Gastroesophageal sphincter (tissue), 4 donors: ENCODE results near the gene TNFAIP8L1. TPM values are rescaled to one million over a fixed set of nuclear protein-coding genes. Genes with fewer than 3 reads are reported as not detected.

ENCODE experiments used
- ATAC-seq: fragments of 150-250 bp; one replicate; pipeline ENCODE4 v1.9.1; 2016; ENCODE audit warnings: mild to moderate bottlenecking, moderate library complexity
- H3K27ac ChIP-seq, 4 donors: fragments of 200-600 bp; sonication (generic) in 3 of 4; 1 replicate in 3 of 4; 2 replicates in 1 of 4; pipeline ENCODE4 v1.5.1; 2016 to 2019
- H3K27me3 ChIP-seq: fragments of 200-600 bp; sonication (generic); one replicate; pipeline ENCODE4 v1.5.1; 2019
- H3K36me3 ChIP-seq, 2 donors: fragments of 200-600 bp; sonication (generic); one replicate each; pipeline ENCODE4 v1.5.1; 2019; ENCODE audit warnings: control low read depth in 1 of 2
- H3K4me1 ChIP-seq, 3 donors: fragments of 200-600 bp; sonication (generic); 1 replicate in 2 of 3; 2 replicates in 1 of 3; pipeline ENCODE4 v1.5.1; 2016 to 2019; ENCODE audit warnings: control low read depth in 2 of 3
- H3K4me3 ChIP-seq, 2 donors: fragments of 200-600 bp; sonication (generic); one replicate each; pipeline ENCODE4 v1.5.1; 2019; ENCODE audit warnings: mild to moderate bottlenecking in 1 of 2, moderate library complexity in 1 of 2
- H3K9me3 ChIP-seq, 3 donors: fragments of 200-600 bp; sonication (generic); one replicate each; pipeline ENCODE4 v1.5.1; 2017 to 2019; ENCODE audit warnings: control low read depth in 2 of 3
- EP300 ChIP-seq: sonication (generic); formaldehyde crosslinking; IDR thresholded peaks from one replicate; pipeline ENCODE4 v1.6.1; 2017; ENCODE audit warnings: antibody characterized with exemption, mild to moderate bottlenecking
- POLR2A ChIP-seq, 2 donors: fragments of 450-650 bp; IDR thresholded peaks; one replicate each; pipeline ENCODE4 v1.6.1; 2017; ENCODE audit warnings: antibody characterized with exemption in 2 of 2, mild to moderate bottlenecking in 2 of 2, moderate library complexity in 1 of 2
- POLR2AphosphoS5 ChIP-seq: sonication (generic); formaldehyde crosslinking; IDR thresholded peaks from one replicate; pipeline ENCODE4 v1.6.1; 2017; ENCODE audit warnings: antibody characterized with exemption
- WGBS, 2 donors: methylation state at CpG; one replicate each; pipeline ENCODE4 v1.1.5; 2018; ENCODE audit warnings: low coverage in 1 of 2; 5-methylcytosine and 5-hydroxymethylcytosine counted together
- total RNA-seq, 4 donors: library from RNA; depleted of rRNA; stranded (reverse); fragments of >200 nt; gene quantifications; one replicate each; pipeline ENCODE4 v1.1.0, GENCODE V29; 2016
- TF ChIP-seq, protein P1 (sequence below), 4 experiments: fragments of 200-600 bp in 2 of 4; fragments of 450-650 bp in 2 of 4; sonication (generic) in 1 of 4; IDR thresholded peaks; one replicate each; pipeline ENCODE4 v1.5.1; 2017 to 2019; ENCODE audit warnings: antibody characterized with exemption in 4 of 4, mild to moderate bottlenecking in 2 of 4, moderate library complexity in 2 of 4

The TNFAIP8L1 gene
- total RNA-seq, 4 donors from 2014 or later, result 5.8 to 16.4 (median 7.0) TPM

DNA sequence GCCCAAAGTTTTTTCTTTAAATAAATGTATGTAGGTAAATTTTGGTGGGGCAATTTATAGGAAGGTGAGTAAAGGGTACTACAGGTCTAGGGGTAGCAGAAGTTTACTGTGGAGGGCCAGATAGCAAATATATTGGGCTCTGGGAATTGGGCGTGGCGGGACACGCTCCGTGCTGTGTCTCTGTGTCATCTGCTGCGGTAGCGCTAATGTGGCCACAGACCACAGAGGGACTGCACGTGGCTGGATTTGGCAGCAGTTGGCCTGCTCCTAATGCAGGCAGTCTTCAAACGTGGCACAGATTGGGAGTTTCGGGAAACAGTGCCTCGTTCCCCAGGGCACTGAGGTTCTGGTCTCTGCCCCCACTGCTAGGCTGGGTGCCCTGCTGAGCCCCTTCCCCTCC lies 47.4 kb downstream of the TNFAIP8L1 start:
- Histone ChIP-seq H3K27me3 (no peaks in the 10 kb centered on the region), H3K4me3 (no peak overlapping the region), H3K4me1 (no peaks in the 10 kb centered on the region), H3K27ac (no peak overlapping the region), H3K9me3 (no peaks in the 10 kb centered on the region), H3K36me3 (peaks cover 0 to 99% of the 10 kb centered on the region in 2 donors)
- no peak for TF ChIP-seq POLR2AphosphoS5
- TF ChIP-seq, protein P1, sequence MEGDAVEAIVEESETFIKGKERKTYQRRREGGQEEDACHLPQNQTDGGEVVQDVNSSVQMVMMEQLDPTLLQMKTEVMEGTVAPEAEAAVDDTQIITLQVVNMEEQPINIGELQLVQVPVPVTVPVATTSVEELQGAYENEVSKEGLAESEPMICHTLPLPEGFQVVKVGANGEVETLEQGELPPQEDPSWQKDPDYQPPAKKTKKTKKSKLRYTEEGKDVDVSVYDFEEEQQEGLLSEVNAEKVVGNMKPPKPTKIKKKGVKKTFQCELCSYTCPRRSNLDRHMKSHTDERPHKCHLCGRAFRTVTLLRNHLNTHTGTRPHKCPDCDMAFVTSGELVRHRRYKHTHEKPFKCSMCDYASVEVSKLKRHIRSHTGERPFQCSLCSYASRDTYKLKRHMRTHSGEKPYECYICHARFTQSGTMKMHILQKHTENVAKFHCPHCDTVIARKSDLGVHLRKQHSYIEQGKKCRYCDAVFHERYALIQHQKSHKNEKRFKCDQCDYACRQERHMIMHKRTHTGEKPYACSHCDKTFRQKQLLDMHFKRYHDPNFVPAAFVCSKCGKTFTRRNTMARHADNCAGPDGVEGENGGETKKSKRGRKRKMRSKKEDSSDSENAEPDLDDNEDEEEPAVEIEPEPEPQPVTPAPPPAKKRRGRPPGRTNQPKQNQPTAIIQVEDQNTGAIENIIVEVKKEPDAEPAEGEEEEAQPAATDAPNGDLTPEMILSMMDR (IDR thresholded peaks at IDR 0.05), result no peak
- no peak for TF ChIP-seq POLR2A (IDR thresholded peaks at IDR 0.05)
- no peak for TF ChIP-seq EP300
- 90 to 97% methylated on average over 2 to 7 of the region's 10 CpGs for WGBS, 2 donors
- ATAC-seq, result no peak

DNA sequence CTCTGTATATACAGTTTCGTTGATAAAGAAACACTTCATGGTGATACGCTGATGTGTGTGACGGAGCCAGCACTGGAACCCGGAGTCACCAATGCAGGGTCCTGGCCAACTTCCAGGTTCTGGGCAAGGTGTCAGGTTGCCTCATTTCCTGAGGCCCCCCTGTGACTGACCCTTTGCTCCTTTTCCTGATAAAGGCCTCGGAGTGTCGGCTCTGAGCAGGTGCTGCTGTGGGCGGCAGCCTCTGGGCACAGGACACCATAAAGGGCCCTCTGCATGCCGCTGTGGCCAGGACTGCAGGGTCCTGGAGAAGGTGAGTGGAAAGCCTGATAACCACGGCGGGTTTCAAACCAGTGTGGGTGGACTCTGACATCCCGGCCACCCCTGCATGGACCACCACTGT lies 48.1 kb downstream of the TNFAIP8L1 start:
- no peak overlapping the region for H3K4me3 ChIP-seq
- WGBS, 2 donors, result 40 to 60% methylated on average over 1 of the region's 11 CpGs
- no peak overlapping the region for H3K27ac ChIP-seq
- peaks cover 0 to 99% of the 10 kb centered on the region in 2 donors for H3K36me3 ChIP-seq
- H3K4me1 ChIP-seq, result no peaks in the 10 kb centered on the region
- no peak for ATAC-seq
- TF ChIP-seq POLR2AphosphoS5, result no peak
- TF ChIP-seq, protein P1 (IDR thresholded peaks at IDR 0.05), result no peak
- TF ChIP-seq POLR2A (IDR thresholded peaks at IDR 0.05), result no peak
- no peak for TF ChIP-seq EP300
- H3K27me3 ChIP-seq, result no peaks in the 10 kb centered on the region
- H3K9me3 ChIP-seq, result no peaks in the 10 kb centered on the region

DNA sequence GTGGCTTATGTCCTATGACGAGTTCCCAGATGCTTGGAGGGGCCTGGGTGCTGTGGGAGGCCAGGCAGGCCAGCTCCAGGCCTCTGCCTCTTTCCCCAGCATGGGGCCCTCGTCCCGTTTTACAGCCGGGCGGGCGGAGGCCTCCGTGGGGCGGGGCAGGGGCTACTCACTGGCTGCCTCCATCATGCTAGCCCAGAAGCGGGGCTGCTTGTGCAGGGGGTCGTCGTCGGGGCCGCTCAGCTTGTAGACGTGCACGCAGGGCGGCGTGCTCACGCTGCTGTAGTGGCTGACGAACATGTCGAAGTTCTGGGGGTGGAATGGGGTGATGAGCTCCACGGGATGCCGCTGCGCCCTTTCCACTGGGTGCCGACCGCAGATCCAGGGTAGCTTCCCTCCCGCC lies 49.3 kb downstream of the TNFAIP8L1 start:
- H3K9me3 ChIP-seq, result no peaks in the 10 kb centered on the region
- peaks cover 0 to 99% of the 10 kb centered on the region in 2 donors for H3K36me3 ChIP-seq
- no peaks in the 10 kb centered on the region for H3K4me1 ChIP-seq
- no peak overlapping the region for H3K27ac ChIP-seq
- no peak for ATAC-seq
- TF ChIP-seq, protein P1 (IDR thresholded peaks at IDR 0.05), result no peak
- TF ChIP-seq POLR2AphosphoS5, result no peak
- TF ChIP-seq EP300, result no peak
- TF ChIP-seq POLR2A (IDR thresholded peaks at IDR 0.05), result no peak
- no peaks in the 10 kb centered on the region for H3K27me3 ChIP-seq
- WGBS, 2 donors, result no CpG with 5 or more reads among the region's 26 CpGs
- H3K4me3 ChIP-seq, result no peak overlapping the region

DNA sequence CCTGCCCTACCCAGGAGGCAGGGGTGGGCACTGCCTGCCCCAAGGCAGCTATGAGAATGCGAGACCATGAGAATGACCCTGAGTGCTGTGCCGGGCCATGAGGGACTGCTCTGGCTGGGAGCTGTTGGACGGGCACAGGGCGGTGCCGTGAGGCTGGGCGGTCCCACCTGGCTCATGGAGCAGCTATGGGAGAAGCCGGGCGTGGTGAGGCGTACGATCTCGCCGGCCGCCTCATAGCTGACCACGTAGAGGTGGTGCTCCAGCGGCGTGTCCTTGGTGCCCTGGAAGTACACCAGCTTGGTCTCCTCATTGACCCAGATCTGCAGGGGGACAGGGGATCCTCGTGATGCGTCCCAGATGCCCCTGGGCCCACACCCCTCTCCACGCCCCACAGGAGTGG lies 50.1 kb downstream of the TNFAIP8L1 start:
- 100% methylated on average over 4 of the region's 19 CpGs; no CpG with 5 or more reads in 1 of the 2 donors for WGBS, 2 donors
- peaks cover 0 to 6% (median 0%) of the 10 kb centered on the region in 3 donors for H3K4me1 ChIP-seq
- H3K27ac ChIP-seq, result no peak overlapping the region
- H3K27me3 ChIP-seq, result no peaks in the 10 kb centered on the region
- no peak overlapping the region for H3K4me3 ChIP-seq
- peaks cover 0 to 99% of the 10 kb centered on the region in 2 donors for H3K36me3 ChIP-seq
- no peak for ATAC-seq
- no peaks in the 10 kb centered on the region for H3K9me3 ChIP-seq
- TF ChIP-seq POLR2AphosphoS5, result no peak
- TF ChIP-seq, protein P1 (IDR thresholded peaks at IDR 0.05), result no peak
- no peak for TF ChIP-seq POLR2A (IDR thresholded peaks at IDR 0.05)
- TF ChIP-seq EP300, result no peak

DNA sequence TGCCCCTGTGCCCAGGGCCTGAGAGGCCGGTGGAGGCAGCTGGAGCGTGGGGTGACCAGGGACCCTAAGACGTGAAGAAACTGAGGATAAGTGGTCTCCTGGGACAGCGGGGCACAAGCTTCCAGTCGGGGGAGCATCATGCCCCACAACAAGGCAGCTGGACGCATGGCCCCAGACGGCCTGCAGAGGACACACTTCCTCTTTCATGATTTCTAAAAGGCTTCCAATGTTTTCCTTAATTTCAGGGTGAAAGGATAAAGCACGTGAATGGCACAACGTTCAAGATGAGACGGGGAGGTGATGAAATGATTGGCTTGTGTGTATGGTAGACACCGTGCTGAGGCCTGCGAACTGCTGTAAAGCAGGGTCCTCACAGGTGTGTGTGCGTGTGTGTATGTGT lies 51.0 kb downstream of the TNFAIP8L1 start:
- WGBS, 2 donors, result 53% methylated on average over 7 of the region's 13 CpGs; no CpG with 5 or more reads in 1 of the 2 donors
- no peaks in the 10 kb centered on the region for H3K9me3 ChIP-seq
- H3K4me1 ChIP-seq, result peaks cover 0 to 10% (median 0%) of the 10 kb centered on the region in 3 donors
- TF ChIP-seq POLR2A (IDR thresholded peaks at IDR 0.05), result no peak
- no peak for TF ChIP-seq EP300
- no peak for TF ChIP-seq POLR2AphosphoS5
- TF ChIP-seq, protein P1 (IDR thresholded peaks at IDR 0.05), result no peak
- no peak overlapping the region for H3K4me3 ChIP-seq
- H3K27ac ChIP-seq, result no peak overlapping the region
- no peaks in the 10 kb centered on the region for H3K27me3 ChIP-seq
- H3K36me3 ChIP-seq, result peaks cover 0 to 99% of the 10 kb centered on the region in 2 donors
- no peak for ATAC-seq
